OCI-LY7 (cell line): Measurements from ENCODE around the gene SHMT2. TPM values are rescaled to one million over a fixed set of nuclear protein-coding genes. Genes with fewer than 3 reads are reported as not detected.

Experiments
- BruUV-seq: library from RNA; stranded (reverse); fragments of 400-500 nt; replicated peaks from 2 replicates; lab custom pipeline; 2021; lab: Mats Ljungman, UMichigan
- CTCF ChIA-PET: fragments of 300-600 bp; sonication (Branson Sonifier 250); formaldehyde crosslinking; loops from one replicate; lab custom pipeline; 2022; ENCODE audit warnings: antibody characterized with exemption; ENCODE audit not compliant: unreplicated experiment; lab: Charles Lee
- POLR2A ChIA-PET: fragments of 300-600 bp; sonication (Branson Sonifier 250); formaldehyde crosslinking; loops from one replicate; lab custom pipeline; 2022; ENCODE audit warnings: antibody characterized with exemption; lab: Charles Lee
- DNase-seq: peaks from one replicate; pipeline ENCODE4 v3.0.0-alpha.2; 2015; ENCODE audit warnings: low spot score
- H2AFZ ChIP-seq: fragments of 200-600 bp; sonication (generic), shearing (Covaris generic); 2 replicates; pipeline ENCODE4 v1.6.1; 2014; ENCODE audit warnings: mild to moderate bottlenecking, antibody characterized with exemption, low read length, moderate library complexity
- H3K27ac ChIP-seq: fragments of 200-600 bp; sonication (generic); 2 replicates; pipeline ENCODE4 v1.5.1; 2014; ENCODE audit warnings: mixed run types, low read depth, mild to moderate bottlenecking, moderate library complexity, low read length, inconsistent platforms; ENCODE audit not compliant: poor library complexity, severe bottlenecking
- H3K36me3 ChIP-seq: fragments of 200-600 bp; sonication (generic); 2 replicates; pipeline ENCODE4 v1.6.1; 2014; ENCODE audit warnings: mild to moderate bottlenecking, antibody characterized with exemption, low read length, moderate library complexity, mixed read lengths; ENCODE audit not compliant: insufficient read depth
- H3K4me1 ChIP-seq: fragments of 200-600 bp; sonication (generic); 2 replicates; pipeline ENCODE4 v1.5.1; 2014; ENCODE audit warnings: mild to moderate bottlenecking, low read length; ENCODE audit not compliant: insufficient read depth, poor library complexity, severe bottlenecking
- H3K4me2 ChIP-seq: fragments of 200-600 bp; sonication (generic); 2 replicates; pipeline ENCODE4 v1.6.1; 2014; ENCODE audit warnings: mild to moderate bottlenecking, low read length
- H3K4me3 ChIP-seq: fragments of 200-600 bp; sonication (generic); 2 replicates; pipeline ENCODE4 v1.5.1; 2014; ENCODE audit warnings: mild to moderate bottlenecking, low read depth, low read length; ENCODE audit not compliant: poor library complexity, severe bottlenecking
- H3K79me2 ChIP-seq: fragments of 200-600 bp; sonication (generic); 2 replicates; pipeline ENCODE4 v1.6.1; 2016; ENCODE audit warnings: low read depth, mild to moderate bottlenecking, low read length, moderate library complexity, mixed read lengths; ENCODE audit not compliant: insufficient read depth
- H3K9me2 ChIP-seq: fragments of 200-600 bp; sonication (generic); 2 replicates; pipeline ENCODE4 v1.6.1; 2016; ENCODE audit warnings: mild to moderate bottlenecking, low read length, mixed read lengths; ENCODE audit not compliant: insufficient read depth
- H3K9me3 ChIP-seq: fragments of 200-600 bp; sonication (generic); 2 replicates; pipeline ENCODE4 v1.6.1; 2014; ENCODE audit warnings: mild to moderate bottlenecking, mixed run types, low read length, mixed read lengths
- H4K20me1 ChIP-seq: fragments of 200-600 bp; sonication (generic); 2 replicates; pipeline ENCODE4 v1.6.1; 2014; ENCODE audit warnings: mild to moderate bottlenecking, antibody characterized with exemption, low read length, moderate library complexity, mixed read lengths; ENCODE audit not compliant: insufficient read depth
- EZH2phosphoT487 ChIP-seq: fragments of 200-600 bp; sonication (generic); IDR thresholded peaks from 2 replicates; pipeline ENCODE4 v1.6.1; 2018; ENCODE audit warnings: low read depth, borderline replicate concordance, mild to moderate bottlenecking, mixed run types, antibody characterized with exemption, low read length, moderate library complexity, mixed read lengths
- intact Hi-C: fragments of 100-400 bp; cut with micrococcal nuclease; formaldehyde crosslinking; loops from one replicate; pipeline ENCODE4 v1.10.0; 2022; ENCODE audit not compliant: unreplicated experiment
- total RNA-seq, 2 experiments: library from RNA; depleted of rRNA in 1 of 2; stranded (reverse); fragments of >200 nt in 1 of 2; shearing (Covaris generic) in 1 of 2; gene quantifications; 2 replicates each; pipeline ENCODE4 v1.2.3, GENCODE V29; 2014 to 2022
- TF ChIP-seq, protein P1 (sequence below): fragments of 200-600 bp; sonication (generic); conservative IDR thresholded peaks from 2 replicates; pipeline ENCODE4 v1.5.1; 2014; ENCODE audit warnings: mild to moderate bottlenecking, antibody characterized with exemption, low read length, moderate library complexity, mixed read lengths

SHMT2 gene
- total RNA-seq, 2 experiments from 2014 or later, result 394 to 415 TPM

DNA sequence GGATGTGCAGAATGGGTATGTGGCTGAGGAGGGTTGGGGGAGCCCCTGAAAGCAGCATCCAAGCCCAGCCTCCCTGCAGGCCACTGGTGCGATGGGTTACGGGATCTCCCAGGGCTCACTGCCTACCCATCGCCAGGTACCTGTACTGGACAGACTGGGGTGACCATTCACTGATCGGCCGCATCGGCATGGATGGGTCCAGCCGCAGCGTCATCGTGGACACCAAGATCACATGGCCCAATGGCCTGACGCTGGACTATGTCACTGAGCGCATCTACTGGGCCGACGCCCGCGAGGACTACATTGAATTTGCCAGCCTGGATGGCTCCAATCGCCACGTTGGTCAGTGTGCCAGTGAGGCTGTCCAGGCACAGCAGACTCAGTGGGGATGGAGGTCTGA, 31.2 kb upstream of the SHMT2 start:
- Histone ChIP-seq H4K20me1 (no peaks in the 10 kb centered on the region), H3K9me2 (no peaks in the 10 kb centered on the region), H3K27ac (no peak overlapping the region), H3K9me3 (no peaks in the 10 kb centered on the region), H3K4me3 (no peak overlapping the region), H3K79me2 (no peaks in the 10 kb centered on the region), H3K36me3 (no peaks in the 10 kb centered on the region), H2AFZ (no peak overlapping the region), H3K4me1 (no peaks in the 10 kb centered on the region), H3K4me2 (no peak overlapping the region)
- DNase-seq, result no peak
- intact Hi-C loops, result no loop called here
- CTCF ChIA-PET, result interaction anchor here (0.5 kb wide), 1 partner anchor 263 kb away, joined by 4 read pairs; no protein-coding TSS in a partner anchor
- no TSS peak for BruUV-seq
- POLR2A ChIA-PET, result no interaction called here
- TF ChIP-seq, protein P1, sequence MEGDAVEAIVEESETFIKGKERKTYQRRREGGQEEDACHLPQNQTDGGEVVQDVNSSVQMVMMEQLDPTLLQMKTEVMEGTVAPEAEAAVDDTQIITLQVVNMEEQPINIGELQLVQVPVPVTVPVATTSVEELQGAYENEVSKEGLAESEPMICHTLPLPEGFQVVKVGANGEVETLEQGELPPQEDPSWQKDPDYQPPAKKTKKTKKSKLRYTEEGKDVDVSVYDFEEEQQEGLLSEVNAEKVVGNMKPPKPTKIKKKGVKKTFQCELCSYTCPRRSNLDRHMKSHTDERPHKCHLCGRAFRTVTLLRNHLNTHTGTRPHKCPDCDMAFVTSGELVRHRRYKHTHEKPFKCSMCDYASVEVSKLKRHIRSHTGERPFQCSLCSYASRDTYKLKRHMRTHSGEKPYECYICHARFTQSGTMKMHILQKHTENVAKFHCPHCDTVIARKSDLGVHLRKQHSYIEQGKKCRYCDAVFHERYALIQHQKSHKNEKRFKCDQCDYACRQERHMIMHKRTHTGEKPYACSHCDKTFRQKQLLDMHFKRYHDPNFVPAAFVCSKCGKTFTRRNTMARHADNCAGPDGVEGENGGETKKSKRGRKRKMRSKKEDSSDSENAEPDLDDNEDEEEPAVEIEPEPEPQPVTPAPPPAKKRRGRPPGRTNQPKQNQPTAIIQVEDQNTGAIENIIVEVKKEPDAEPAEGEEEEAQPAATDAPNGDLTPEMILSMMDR, result no peak
- no peak for TF ChIP-seq EZH2phosphoT487

DNA sequence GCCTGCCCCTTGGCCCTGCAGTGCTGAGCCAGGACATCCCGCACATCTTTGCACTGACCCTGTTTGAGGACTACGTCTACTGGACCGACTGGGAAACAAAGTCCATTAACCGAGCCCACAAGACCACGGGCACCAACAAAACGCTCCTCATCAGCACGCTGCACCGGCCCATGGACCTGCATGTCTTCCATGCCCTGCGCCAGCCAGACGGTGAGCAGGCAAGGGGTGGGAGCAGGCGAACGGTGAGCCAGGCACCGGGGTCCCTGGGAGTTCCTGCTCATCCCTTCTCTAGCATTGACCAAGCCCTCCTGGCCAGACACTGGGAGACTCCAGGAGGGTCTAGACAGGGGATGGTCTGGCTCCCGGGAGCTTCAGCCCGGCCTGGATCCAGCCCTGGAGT, 30.3 kb upstream of the SHMT2 start:
- Histone ChIP-seq H2AFZ (no peak overlapping the region), H3K4me2 (no peak overlapping the region), H3K27ac (no peak overlapping the region), H4K20me1 (no peaks in the 10 kb centered on the region), H3K79me2 (no peaks in the 10 kb centered on the region), H3K4me3 (no peak overlapping the region), H3K9me2 (no peaks in the 10 kb centered on the region), H3K36me3 (no peaks in the 10 kb centered on the region), H3K9me3 (no peaks in the 10 kb centered on the region), H3K4me1 (no peaks in the 10 kb centered on the region)
- DNase-seq, result no peak
- CTCF ChIA-PET, result no interaction called here
- intact Hi-C loops, result no loop called here
- POLR2A ChIA-PET, result no interaction called here
- no TSS peak for BruUV-seq
- no peak for TF ChIP-seq EZH2phosphoT487
- TF ChIP-seq, protein P1, result no peak

DNA sequence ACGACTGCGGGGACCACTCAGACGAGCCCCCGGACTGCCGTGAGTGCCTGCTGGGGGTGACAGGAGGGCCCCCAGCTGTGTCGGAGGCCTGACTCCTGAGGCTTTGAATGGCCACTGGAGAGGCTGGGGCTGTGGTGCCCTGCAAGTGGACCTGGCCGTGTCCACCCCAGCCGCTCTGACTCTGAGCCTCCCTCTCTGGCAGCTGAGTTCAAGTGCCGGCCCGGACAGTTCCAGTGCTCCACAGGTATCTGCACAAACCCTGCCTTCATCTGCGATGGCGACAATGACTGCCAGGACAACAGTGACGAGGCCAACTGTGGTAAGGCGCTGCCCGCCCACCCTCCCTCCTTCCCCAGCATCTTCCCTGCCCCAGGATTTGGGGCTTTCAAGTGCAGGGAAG, 29.0 kb upstream of the SHMT2 start:
- Histone ChIP-seq H3K4me1 (no peaks in the 10 kb centered on the region), H4K20me1 (no peaks in the 10 kb centered on the region), H3K27ac (no peak overlapping the region), H3K9me3 (no peaks in the 10 kb centered on the region), H3K4me3 (no peak overlapping the region), H3K36me3 (no peaks in the 10 kb centered on the region), H2AFZ (no peak overlapping the region), H3K4me2 (no peak overlapping the region), H3K79me2 (no peaks in the 10 kb centered on the region), H3K9me2 (no peaks in the 10 kb centered on the region)
- ChIA-PET CTCF (no interaction called here), POLR2A (no interaction called here)
- no peak for DNase-seq
- no TSS peak for BruUV-seq
- TF ChIP-seq, protein P1, result no peak
- no peak for TF ChIP-seq EZH2phosphoT487
- intact Hi-C loops, result no loop called here
